Kidney epithelial cell (primary cell): Measurements from ENCODE around the gene CCDC74B. TPM values are rescaled to one million over a fixed set of nuclear protein-coding genes. Genes with fewer than 3 reads are reported as not detected.
A peak's percentile ranks its signal among the peaks of the same experiment; 100 is the strongest.
"Not testable (repeated sequence)": the region's sequence is repeated elsewhere in the genome, so short reads cannot be mapped to it uniquely, and the experiment has no call there.

Experiments
- DNase-seq: peaks from one replicate; pipeline ENCODE4 v3.0.0-alpha.2; 2010; ENCODE audit warnings: low read depth
- H3K27me3 ChIP-seq: 2 replicates; pipeline ENCODE4 v1.6.0; 2011; ENCODE audit warnings: low read length; ENCODE audit not compliant: control insufficient read depth, insufficient read depth
- H3K36me3 ChIP-seq: 2 replicates; pipeline ENCODE4 v1.5.1; 2011; ENCODE audit warnings: low read length; ENCODE audit not compliant: control insufficient read depth, insufficient read depth
- H3K4me3 ChIP-seq: 2 replicates; pipeline ENCODE4 v1.5.1; 2011; ENCODE audit warnings: low read depth, mild to moderate bottlenecking, control low read depth, low read length
- total RNA-seq: library from RNA; depleted of rRNA; stranded (reverse); fragments of >200 nt; gene quantifications from 2 replicates; pipeline ENCODE4 v1.2.3, GENCODE V29; 2015
- TF ChIP-seq, protein P1 (sequence below): IDR thresholded peaks from 2 replicates; pipeline ENCODE4 v1.5.1; 2011; ENCODE audit warnings: mild to moderate bottlenecking, moderate library complexity, low read length, control low read depth, inconsistent platforms; ENCODE audit not compliant: insufficient read depth, poor library complexity, severe bottlenecking

The CCDC74B gene
- total RNA-seq, 1 donor from 2014 or later, result 9.5 TPM

- H3K4me3 ChIP-seq, result peak within 1 kb of the TSS; percentile 79
- H3K36me3 ChIP-seq, result peaks cover 1% of the 10 kb centered on the region
- TF ChIP-seq, protein P1, sequence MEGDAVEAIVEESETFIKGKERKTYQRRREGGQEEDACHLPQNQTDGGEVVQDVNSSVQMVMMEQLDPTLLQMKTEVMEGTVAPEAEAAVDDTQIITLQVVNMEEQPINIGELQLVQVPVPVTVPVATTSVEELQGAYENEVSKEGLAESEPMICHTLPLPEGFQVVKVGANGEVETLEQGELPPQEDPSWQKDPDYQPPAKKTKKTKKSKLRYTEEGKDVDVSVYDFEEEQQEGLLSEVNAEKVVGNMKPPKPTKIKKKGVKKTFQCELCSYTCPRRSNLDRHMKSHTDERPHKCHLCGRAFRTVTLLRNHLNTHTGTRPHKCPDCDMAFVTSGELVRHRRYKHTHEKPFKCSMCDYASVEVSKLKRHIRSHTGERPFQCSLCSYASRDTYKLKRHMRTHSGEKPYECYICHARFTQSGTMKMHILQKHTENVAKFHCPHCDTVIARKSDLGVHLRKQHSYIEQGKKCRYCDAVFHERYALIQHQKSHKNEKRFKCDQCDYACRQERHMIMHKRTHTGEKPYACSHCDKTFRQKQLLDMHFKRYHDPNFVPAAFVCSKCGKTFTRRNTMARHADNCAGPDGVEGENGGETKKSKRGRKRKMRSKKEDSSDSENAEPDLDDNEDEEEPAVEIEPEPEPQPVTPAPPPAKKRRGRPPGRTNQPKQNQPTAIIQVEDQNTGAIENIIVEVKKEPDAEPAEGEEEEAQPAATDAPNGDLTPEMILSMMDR, result no peak
- H3K27me3 ChIP-seq, result no peaks in the 10 kb centered on the region
- peak; percentile 72 for DNase-seq
Measured at GRCh38 chr2:130181325-130181879, 36.5 kb upstream of the CCDC74B start, which contains the start of gene SMPD4. Gene SMPD4, minus strand, starts transcription at chr2:130181602. Its CDS starts 5,010 bp downstream, at chr2:130176592.

- DNase-seq, H3K27me3 ChIP-seq, H3K36me3 ChIP-seq: not testable (repeated sequence)
- H3K4me3 ChIP-seq, result peak overlapping the region; percentile 79
Measured at GRCh38 chr2:130180404-130181324, 35.8 kb upstream of the CCDC74B start.

- H3K4me3 ChIP-seq, DNase-seq, H3K27me3 ChIP-seq, H3K36me3 ChIP-seq: not testable (repeated sequence)
Measured at GRCh38 chr2:130174866-130175265, 30.0 kb upstream of the CCDC74B start.

- TF ChIP-seq, protein P1, result no peak
Measured at GRCh38 chr2:130169896-130170295, 25.0 kb upstream of the CCDC74B start.

GRCh38 chr2:130169163-130169562 lies 24.3 kb upstream of the CCDC74B start:
- not testable (repeated sequence) for H3K27me3 ChIP-seq, H3K36me3 ChIP-seq, H3K4me3 ChIP-seq, DNase-seq

More at GRCh38 chr2:130169896-130170295, 25.0 kb upstream of the CCDC74B start:
- Histone ChIP-seq H3K36me3 (no peaks in the 10 kb centered on the region), H3K4me3 (no peak overlapping the region), H3K27me3 (no peaks in the 10 kb centered on the region)
- DNase-seq, result no peak

DNA sequence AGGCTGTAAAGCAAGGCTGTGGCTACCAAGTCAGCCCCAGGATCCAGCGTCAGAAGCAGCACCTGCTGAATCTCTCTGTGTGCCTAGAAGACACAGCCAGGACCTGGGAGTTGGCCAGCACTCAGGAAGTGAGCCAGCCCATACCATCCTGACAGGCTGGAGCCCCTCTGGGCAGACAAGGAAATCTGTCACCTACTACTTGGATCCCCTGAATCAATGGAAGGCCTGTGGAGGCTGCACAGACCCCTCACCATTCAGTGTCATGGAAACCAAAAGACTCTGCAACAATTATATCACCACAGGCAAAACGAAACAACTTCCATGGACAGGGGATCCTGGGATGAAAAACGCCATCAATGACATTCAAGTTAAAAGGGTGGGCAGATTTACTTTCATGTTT lies 21.7 kb upstream of the CCDC74B start:
- not testable (repeated sequence) for DNase-seq, H3K4me3 ChIP-seq, H3K36me3 ChIP-seq, H3K27me3 ChIP-seq

- H3K27me3 ChIP-seq, result no peaks in the 10 kb centered on the region
- TF ChIP-seq, protein P1, result no peak
- H3K4me3 ChIP-seq, result no peak overlapping the region
- no peaks in the 10 kb centered on the region for H3K36me3 ChIP-seq
- no peak for DNase-seq
Measured at GRCh38 chr2:130165293-130166016, 20.5 kb upstream of the CCDC74B start.
